Smooth muscle cell (in vitro differentiated cells): ENCODE data around the gene ALK. TPM values are rescaled to one million over a fixed set of nuclear protein-coding genes. Genes with fewer than 3 reads are reported as not detected.

ENCODE experiments used
- DNase-seq: peaks from one replicate; lab custom pipeline; 2025; ENCODE audit not compliant: unreplicated experiment; lab: John Stamatoyannopoulos, UW
- H2AFZ ChIP-seq: fragments of 200-600 bp; sonication (generic); 2 replicates; pipeline ENCODE4 v1.6.0; 2016; ENCODE audit warnings: antibody characterized with exemption, low read depth, mild to moderate bottlenecking
- H3F3A ChIP-seq: fragments of 200-600 bp; sonication (generic); 2 replicates; pipeline ENCODE4 v1.6.0; 2017; ENCODE audit warnings: antibody characterized with exemption, low read depth
- H3K27ac ChIP-seq: fragments of 200-600 bp; sonication (generic); 2 replicates; pipeline ENCODE4 v1.5.1; 2016; ENCODE audit warnings: low read depth, mild to moderate bottlenecking
- H3K27me3 ChIP-seq: fragments of 200-600 bp; sonication (generic); 2 replicates; pipeline ENCODE4 v1.6.1; 2016; ENCODE audit warnings: low read depth, mild to moderate bottlenecking
- H3K36me3 ChIP-seq: fragments of 200-600 bp; sonication (generic); 2 replicates; pipeline ENCODE4 v1.5.1; 2016; ENCODE audit warnings: low read depth
- H3K4me1 ChIP-seq: fragments of 200-600 bp; sonication (generic); 2 replicates; pipeline ENCODE4 v1.5.1; 2016; ENCODE audit warnings: low read depth
- H3K4me2 ChIP-seq: fragments of 200-600 bp; sonication (generic); 2 replicates; pipeline ENCODE4 v1.6.0; 2016; ENCODE audit warnings: mild to moderate bottlenecking
- H3K4me3 ChIP-seq: fragments of 200-600 bp; sonication (generic); 2 replicates; pipeline ENCODE4 v1.5.1; 2016; ENCODE audit warnings: mild to moderate bottlenecking
- H3K79me2 ChIP-seq: fragments of 200-600 bp; sonication (generic); 2 replicates; pipeline ENCODE4 v1.6.0; 2016; ENCODE audit warnings: low read depth, mild to moderate bottlenecking
- H3K9ac ChIP-seq: fragments of 200-600 bp; sonication (generic); 2 replicates; pipeline ENCODE4 v1.6.0; 2016; ENCODE audit warnings: low read depth
- H3K9me3 ChIP-seq: fragments of 200-600 bp; sonication (generic); replicated peaks from 2 replicates; pipeline ENCODE4 v1.5.1; 2016; ENCODE audit warnings: low read depth
- H4K20me1 ChIP-seq: fragments of 200-600 bp; sonication (generic); 2 replicates; pipeline ENCODE4 v1.6.0; 2016; ENCODE audit warnings: low read depth
- CTCF ChIP-seq: fragments of 200-600 bp; sonication (generic); IDR thresholded peaks from 2 replicates; pipeline ENCODE4 v1.5.1; 2017; ENCODE audit warnings: borderline replicate concordance, mild to moderate bottlenecking, antibody characterized with exemption; ENCODE audit not compliant: insufficient read depth, poor library complexity, severe bottlenecking
- WGBS: methylation state at CpG from one replicate; pipeline ENCODE4 v1.1.7; 2016; ENCODE audit warnings: low lambda C conversion rate; 5-methylcytosine and 5-hydroxymethylcytosine counted together
- polyA plus RNA-seq: library from polyadenylated mRNA; unstranded; fragments of >200 nt; fragmentation: Nextera tagmentation; extraction: Ambion mirVana; gene quantifications from 2 replicates; pipeline ENCODE4 v1.2.1, GENCODE V29; 2016
- small RNA-seq: library from RNA; depleted of rRNA; stranded (forward); fragments of <200 nt; gene quantifications from one replicate; pipeline ENCODE3, GENCODE V24; 2014
- total RNA-seq: library from RNA; depleted of rRNA; stranded (reverse); fragments of >200 nt; gene quantifications from 2 replicates; pipeline ENCODE4 v1.2.3, GENCODE V29; 2014

The ALK gene
- total and polyA plus RNA-seq, 2 experiments from 2014 or later: 0.13 to 0.19 TPM

DNA sequence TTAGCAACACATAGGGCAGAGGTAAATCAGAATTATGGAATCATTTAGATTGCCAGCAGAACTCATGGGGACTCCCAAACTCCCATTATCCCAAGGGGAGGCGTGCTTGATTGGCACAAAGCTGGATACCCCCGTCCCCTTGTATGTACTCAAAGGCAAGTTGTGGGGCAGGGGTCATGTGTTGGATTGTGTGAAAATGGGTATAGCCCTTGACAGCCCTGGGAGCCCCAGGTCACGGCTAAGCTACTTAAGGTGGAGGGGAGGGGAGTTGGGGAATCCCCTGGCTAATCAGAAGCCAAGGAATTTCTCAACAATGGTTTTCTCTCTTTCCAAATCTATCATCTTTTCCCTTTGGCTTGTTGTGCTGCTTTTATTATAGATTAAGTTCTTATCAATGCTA lies 773.4 kb downstream of the ALK start:
- no peaks in the 10 kb centered on the region for H3K4me1 ChIP-seq
- DNase-seq: no peak
- no peaks in the 10 kb centered on the region for H4K20me1 ChIP-seq
- no peak for TF ChIP-seq CTCF
- H3K27me3 ChIP-seq: no peaks in the 10 kb centered on the region
- WGBS: 94% methylated on average over 3 of the region's 3 CpGs
- no peak overlapping the region for H3K27ac ChIP-seq
- no peak overlapping the region for H3K4me3 ChIP-seq
- no peaks in the 10 kb centered on the region for H3K79me2 ChIP-seq
- H3K9ac ChIP-seq: no peak overlapping the region
- H3K36me3 ChIP-seq: peaks cover 8% of the 10 kb centered on the region
- no peaks in the 10 kb centered on the region for H3F3A ChIP-seq
- no peak overlapping the region for H3K4me2 ChIP-seq
- no peak overlapping the region for H2AFZ ChIP-seq
- H3K9me3 ChIP-seq: no peaks in the 10 kb centered on the region

GRCh38 chr2:29146197-29146596 lies 775.2 kb downstream of the ALK start:
- Histone ChIP-seq H3K27me3 (no peaks in the 10 kb centered on the region), H2AFZ (no peak overlapping the region), H3K4me3 (no peak overlapping the region), H3K79me2 (peaks cover under 1% of the 10 kb centered on the region), H3K4me1 (no peaks in the 10 kb centered on the region), H4K20me1 (no peaks in the 10 kb centered on the region), H3K4me2 (peak overlapping the region; percentile 8), H3F3A (no peaks in the 10 kb centered on the region), H3K36me3 (peaks cover 5% of the 10 kb centered on the region), H3K27ac (peak overlapping the region; percentile 20), H3K9ac (no peak overlapping the region), H3K9me3 (no peaks in the 10 kb centered on the region)
- no peak for DNase-seq
- WGBS: 71% methylated on average over 3 of the region's 3 CpGs
- no peak for TF ChIP-seq CTCF

DNA sequence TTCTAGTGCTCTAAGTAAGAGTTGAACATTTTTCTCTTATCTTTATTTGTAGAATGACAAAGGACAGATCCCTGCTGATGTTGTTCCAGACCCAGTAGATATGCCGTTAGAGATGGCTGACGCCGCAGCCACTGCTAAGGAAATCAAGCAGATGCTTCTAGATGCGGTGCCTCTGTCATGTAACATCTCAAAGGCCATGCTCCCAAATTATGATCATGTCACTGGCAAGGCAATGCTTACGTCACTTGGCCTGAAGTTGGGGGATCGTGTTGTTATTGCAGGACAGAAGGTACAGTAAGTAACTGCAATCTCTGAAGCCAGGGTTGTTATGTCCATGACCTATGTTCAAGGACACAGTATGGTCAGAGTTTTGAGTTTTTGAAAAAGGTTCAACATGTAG lies 777.7 kb downstream of the ALK start:
- H3K79me2 ChIP-seq: peaks cover 5% of the 10 kb centered on the region
- no peak for TF ChIP-seq CTCF
- 39% methylated on average over 6 of the region's 6 CpGs for WGBS

More for the DNA sequence above, 777.7 kb downstream of the ALK start:
- Histone ChIP-seq H2AFZ (no peak overlapping the region), H3K4me1 (no peaks in the 10 kb centered on the region), H3K27ac (no peak overlapping the region), H3K4me2 (no peak overlapping the region), H3K36me3 (peaks cover 5% of the 10 kb centered on the region), H3K27me3 (no peaks in the 10 kb centered on the region), H3K9ac (no peak overlapping the region), H3F3A (peaks cover 2% of the 10 kb centered on the region), H4K20me1 (no peaks in the 10 kb centered on the region), H3K4me3 (no peak overlapping the region), H3K9me3 (no peaks in the 10 kb centered on the region)
- no peak for DNase-seq

Small RNA genes within 50 kb of the gene (small RNA-seq; reads per million reads assigned to genes)
- not detected for gene RN7SL516P

Other genes starting within 250 kb of the ALK start
- gene YPEL5, start 225.4 kb upstream of the ALK start, total RNA-seq: 155 and 167 TPM in 2 replicates
- 95.7 and 120 TPM in 2 replicates for gene YPEL5, start 225.4 kb upstream of the ALK start, polyA plus RNA-seq